SJCRH30 (cell line): Measurements from ENCODE around the gene CNNM2. TPM values are rescaled to one million over a fixed set of nuclear protein-coding genes. Genes with fewer than 3 reads are reported as not detected.

ENCODE experiments used
- DNase-seq, 2 experiments: peaks; one replicate each; pipeline ENCODE4 v3.0.0-alpha.2; 2015 to 2020
- H3K27ac ChIP-seq: fragments of 250-450 bp; sonication (Bioruptor Pico); 2 replicates; pipeline ENCODE4 v1.5.1; 2020; ENCODE audit warnings: mild to moderate bottlenecking, moderate library complexity
- H3K27me3 ChIP-seq: fragments of 250-450 bp; sonication (Bioruptor Pico); 2 replicates; pipeline ENCODE4 v1.5.1; 2020; ENCODE audit warnings: mild to moderate bottlenecking, moderate library complexity
- H3K36me3 ChIP-seq: fragments of 250-450 bp; sonication (Bioruptor Pico); 2 replicates; pipeline ENCODE4 v1.5.1; 2020; ENCODE audit warnings: mild to moderate bottlenecking, moderate library complexity
- H3K4me1 ChIP-seq: fragments of 250-450 bp; sonication (Bioruptor Pico); 2 replicates; pipeline ENCODE4 v1.5.1; 2020; ENCODE audit warnings: mild to moderate bottlenecking, moderate library complexity
- H3K4me3 ChIP-seq: fragments of 250-450 bp; sonication (Bioruptor Pico); 2 replicates; pipeline ENCODE4 v1.5.1; 2020; ENCODE audit warnings: mild to moderate bottlenecking, moderate library complexity
- H3K9me3 ChIP-seq: fragments of 250-450 bp; sonication (Bioruptor Pico); replicated peaks from 2 replicates; pipeline ENCODE4 v1.5.1; 2020; ENCODE audit warnings: mild to moderate bottlenecking, moderate library complexity
- total RNA-seq: library from RNA; depleted of rRNA; stranded (reverse); fragments of >200 nt; shearing (Covaris generic); gene quantifications from 2 replicates; pipeline ENCODE4 v1.2.3, GENCODE V29; 2014; rRNA removed

Gene CNNM2
- total RNA-seq, result 4.5 and 4.9 TPM in 2 replicates

- H3K9me3 ChIP-seq, result no peaks in the 10 kb centered on the region
- H3K4me1 ChIP-seq, result no peaks in the 10 kb centered on the region
- H3K27ac ChIP-seq, result peak within 1 kb of the TSS; percentile 34
- no peaks in the 10 kb centered on the region for H3K27me3 ChIP-seq
- H3K4me3 ChIP-seq, result peak within 1 kb of the TSS; percentile 73
- peak; percentile 100 for DNase-seq
- H3K36me3 ChIP-seq, result no peaks in the 10 kb centered on the region
Observed at GRCh38 chr10:102917962-102918816, at the start of gene CNNM2. Gene CNNM2 (plus strand): TSS chr10:102918294. CDS start chr10:102918481, 187 bp downstream.

GRCh38 chr10:102868911-102869257, 49.2 kb upstream of the CNNM2 start:
- H3K27me3 ChIP-seq, result no peaks in the 10 kb centered on the region
- DNase-seq, result peak; percentile 17 to 50
- peaks cover 12% of the 10 kb centered on the region for H3K4me1 ChIP-seq
- H3K27ac ChIP-seq, result peak overlapping the region; percentile 33
- H3K36me3 ChIP-seq, result no peaks in the 10 kb centered on the region
- peak overlapping the region; percentile 58 for H3K4me3 ChIP-seq
- no peaks in the 10 kb centered on the region for H3K9me3 ChIP-seq

GRCh38 chr10:102869258-102870198, 48.6 kb upstream of the CNNM2 start, which contains the start of gene AS3MT:
Gene AS3MT (plus strand): TSS chr10:102869470. CDS start chr10:102869593, 123 bp downstream.
- DNase-seq, result peak; percentile 81 to 83
- H3K36me3 ChIP-seq, result no peaks in the 10 kb centered on the region
- no peaks in the 10 kb centered on the region for H3K9me3 ChIP-seq
- H3K4me3 ChIP-seq, result peak within 1 kb of the TSS; percentile 58
- peak within 1 kb of the TSS; percentile 33 for H3K27ac ChIP-seq
- peaks cover 8% of the 10 kb centered on the region for H3K4me1 ChIP-seq
- no peaks in the 10 kb centered on the region for H3K27me3 ChIP-seq

- Histone ChIP-seq H3K4me1 (peaks cover 8% of the 10 kb centered on the region), H3K4me3 (no peak overlapping the region), H3K27me3 (no peaks in the 10 kb centered on the region), H3K27ac (no peak overlapping the region), H3K36me3 (no peaks in the 10 kb centered on the region), H3K9me3 (no peaks in the 10 kb centered on the region)
- DNase-seq, result no peak
Observed at GRCh38 chr10:102870221-102870620, 47.9 kb upstream of the CNNM2 start.

GRCh38 chr10:102872163-102872562, 45.9 kb upstream of the CNNM2 start:
- no peak for DNase-seq
- no peaks in the 10 kb centered on the region for H3K9me3 ChIP-seq
- H3K27me3 ChIP-seq, result no peaks in the 10 kb centered on the region
- no peak overlapping the region for H3K27ac ChIP-seq
- H3K4me1 ChIP-seq, result peaks cover 8% of the 10 kb centered on the region
- no peak overlapping the region for H3K4me3 ChIP-seq
- no peaks in the 10 kb centered on the region for H3K36me3 ChIP-seq

GRCh38 chr10:102876747-102877153, 41.3 kb upstream of the CNNM2 start:
- H3K27me3 ChIP-seq, result no peaks in the 10 kb centered on the region
- H3K36me3 ChIP-seq, result no peaks in the 10 kb centered on the region; the same call in 1 of the 2 replicates
- H3K9me3 ChIP-seq, result no peaks in the 10 kb centered on the region
- no peak for DNase-seq
- no peak overlapping the region for H3K27ac ChIP-seq
- peaks cover 8% of the 10 kb centered on the region for H3K4me1 ChIP-seq
- H3K4me3 ChIP-seq, result no peak overlapping the region

- H3K27me3 ChIP-seq, result no peaks in the 10 kb centered on the region
- peaks cover 2% of the 10 kb centered on the region; the same call in 1 of the 2 replicates for H3K4me1 ChIP-seq
- H3K36me3 ChIP-seq, result no peaks in the 10 kb centered on the region; the same call in 1 of the 2 replicates
- H3K27ac ChIP-seq, result no peak overlapping the region
- DNase-seq, result no peak
- H3K4me3 ChIP-seq, result no peak overlapping the region
- no peaks in the 10 kb centered on the region for H3K9me3 ChIP-seq
Observed at GRCh38 chr10:102878629-102879028, 39.5 kb upstream of the CNNM2 start.

- H3K4me1 ChIP-seq, result no peaks in the 10 kb centered on the region
- no peaks in the 10 kb centered on the region for H3K9me3 ChIP-seq
- no peak for DNase-seq
- H3K36me3 ChIP-seq, result peaks cover 4% of the 10 kb centered on the region; the same call in 1 of the 2 replicates
- H3K27ac ChIP-seq, result no peak overlapping the region
- no peak overlapping the region for H3K4me3 ChIP-seq
- H3K27me3 ChIP-seq, result no peaks in the 10 kb centered on the region
Observed at GRCh38 chr10:102880256-102880655, 37.8 kb upstream of the CNNM2 start.

- no peaks in the 10 kb centered on the region for H3K4me1 ChIP-seq
- no peak overlapping the region for H3K4me3 ChIP-seq
- no peaks in the 10 kb centered on the region for H3K27me3 ChIP-seq
- H3K27ac ChIP-seq, result no peak overlapping the region
- H3K9me3 ChIP-seq, result peaks cover 4% of the 10 kb centered on the region; the same call in 1 of the 2 replicates
- DNase-seq, result no peak
- peaks cover 10% of the 10 kb centered on the region; the same call in 1 of the 2 replicates for H3K36me3 ChIP-seq
Observed at GRCh38 chr10:102888048-102888447, 30.0 kb upstream of the CNNM2 start.

- Histone ChIP-seq H3K4me1 (no peaks in the 10 kb centered on the region), H3K9me3 (no peaks in the 10 kb centered on the region), H3K27ac (no peak overlapping the region), H3K36me3 (peaks cover 10% of the 10 kb centered on the region; the same call in 1 of the 2 replicates), H3K4me3 (no peak overlapping the region), H3K27me3 (no peaks in the 10 kb centered on the region)
- no peak for DNase-seq
Observed at GRCh38 chr10:102894466-102895213, 23.5 kb upstream of the CNNM2 start.

GRCh38 chr10:102900006-102900405, 18.1 kb upstream of the CNNM2 start:
- no peaks in the 10 kb centered on the region for H3K9me3 ChIP-seq
- DNase-seq, result no peak
- H3K4me3 ChIP-seq, result no peak overlapping the region
- H3K4me1 ChIP-seq, result peaks cover 2% of the 10 kb centered on the region; the same call in 1 of the 2 replicates
- H3K27ac ChIP-seq, result no peak overlapping the region
- H3K36me3 ChIP-seq, result 0 out of 2 replicates have a peak, but pooled peaks cover 2% of the 10 kb centered on the region
- no peaks in the 10 kb centered on the region for H3K27me3 ChIP-seq

- DNase-seq, result peak; percentile 57 to 73
Observed at GRCh38 chr10:102904346-102904745, 13.7 kb upstream of the CNNM2 start.

GRCh38 chr10:102906507-102906906, 11.6 kb upstream of the CNNM2 start:
- Histone ChIP-seq H3K27ac (no peak overlapping the region), H3K4me1 (peaks cover 2% of the 10 kb centered on the region; the same call in 1 of the 2 replicates), H3K36me3 (no peaks in the 10 kb centered on the region)

More at GRCh38 chr10:102904346-102904745, 13.7 kb upstream of the CNNM2 start:
- 0 out of 2 replicates have a peak, but pooled peaks cover 2% of the 10 kb centered on the region for H3K36me3 ChIP-seq
- H3K9me3 ChIP-seq, result no peaks in the 10 kb centered on the region; the same call in 1 of the 2 replicates
- H3K4me3 ChIP-seq, result no peak overlapping the region
- no peak overlapping the region for H3K27ac ChIP-seq
- H3K4me1 ChIP-seq, result peaks cover 2% of the 10 kb centered on the region; the same call in 1 of the 2 replicates
- H3K27me3 ChIP-seq, result no peaks in the 10 kb centered on the region

GRCh38 chr10:102914781-102915180, 3.3 kb upstream of the CNNM2 start:
- DNase-seq, result no peak
- Histone ChIP-seq H3K4me3 (no peak overlapping the region), H3K4me1 (no peaks in the 10 kb centered on the region), H3K27ac (no peak overlapping the region), H3K36me3 (no peaks in the 10 kb centered on the region), H3K9me3 (no peaks in the 10 kb centered on the region), H3K27me3 (no peaks in the 10 kb centered on the region)

More at GRCh38 chr10:102906507-102906906, 11.6 kb upstream of the CNNM2 start:
- Histone ChIP-seq H3K4me3 (no peak overlapping the region), H3K9me3 (no peaks in the 10 kb centered on the region; the same call in 1 of the 2 replicates), H3K27me3 (no peaks in the 10 kb centered on the region)
- no peak for DNase-seq
